Inferior parietal cortex (tissue), 1 donor: ENCODE measurements around the gene SMARCA4.

ENCODE experiments used
- DNase-seq: peaks from one replicate; pipeline ENCODE4 v3.0.0-alpha.2; 2016; ENCODE audit errors: extremely low spot score

The SMARCA4 gene

GRCh38 chr19:10960314-10961072 is at the start of gene SMARCA4:
Gene SMARCA4 (plus strand): TSS chr19:10961030. CDS start chr19:10984152, 23,122 bp downstream.
- peak; percentile 96 for DNase-seq

GRCh38 chr19:10911579-10912363 is 49.1 kb upstream of the SMARCA4 start:
- DNase-seq, result no peak

- DNase-seq, result no peak
These were observed 48.2 kb upstream of the SMARCA4 start for GRCh38 chr19:10912619-10913018.

- DNase-seq, result no peak
These were observed 47.0 kb upstream of the SMARCA4 start for GRCh38 chr19:10913716-10914340.

GRCh38 chr19:10915130-10916091 is 45.4 kb upstream of the SMARCA4 start:
- DNase-seq, result no peak

- no peak for DNase-seq
These were observed 44.2 kb upstream of the SMARCA4 start for GRCh38 chr19:10916602-10917001.

GRCh38 chr19:10918359-10918758 is 42.5 kb upstream of the SMARCA4 start:
- DNase-seq, result no peak

GRCh38 chr19:10919352-10920287 is 41.2 kb upstream of the SMARCA4 start:
- no peak for DNase-seq

- DNase-seq, result no peak
These were observed 40.6 kb upstream of the SMARCA4 start for GRCh38 chr19:10920288-10920655.

- DNase-seq, result no peak
These were observed 40.0 kb upstream of the SMARCA4 start for GRCh38 chr19:10920781-10921180.

GRCh38 chr19:10921199-10921909 is 39.5 kb upstream of the SMARCA4 start:
- DNase-seq, result no peak

- no peak for DNase-seq
These were observed 38.8 kb upstream of the SMARCA4 start for GRCh38 chr19:10921910-10922637.

GRCh38 chr19:10922638-10923014 is 38.2 kb upstream of the SMARCA4 start:
- DNase-seq, result no peak

GRCh38 chr19:10923260-10924112 is 37.3 kb upstream of the SMARCA4 start:
- no peak for DNase-seq

GRCh38 chr19:10924597-10924996 is 36.2 kb upstream of the SMARCA4 start:
- DNase-seq, result no peak

GRCh38 chr19:10927730-10928562 is 32.9 kb upstream of the SMARCA4 start:
- no peak for DNase-seq
